Peyer's patch (tissue), 4 donors: Measurements from ENCODE around the gene MGAT3.

ENCODE experiments used
- POLR2A ChIP-seq, 2 donors: fragments of 450-650 bp; IDR thresholded peaks; one replicate each; pipeline ENCODE4 v1.5.1; 2017; ENCODE audit warnings: antibody characterized with exemption in 2 of 2, mild to moderate bottlenecking in 2 of 2, moderate library complexity in 2 of 2
- TF ChIP-seq, protein P1 (sequence below), 6 experiments: fragments of 450-650 bp in 4 of 6; fragments of 200-600 bp in 2 of 6; sonication (generic) in 1 of 6; IDR thresholded peaks; one replicate each; pipeline ENCODE4 v1.5.1; 2017 to 2019; ENCODE audit warnings: antibody characterized with exemption in 6 of 6, mild to moderate bottlenecking in 3 of 6, moderate library complexity in 1 of 6

GRCh38 chr22:39522567-39523300 lies 65.9 kb downstream of the MGAT3 start:
- TF ChIP-seq, protein P1, sequence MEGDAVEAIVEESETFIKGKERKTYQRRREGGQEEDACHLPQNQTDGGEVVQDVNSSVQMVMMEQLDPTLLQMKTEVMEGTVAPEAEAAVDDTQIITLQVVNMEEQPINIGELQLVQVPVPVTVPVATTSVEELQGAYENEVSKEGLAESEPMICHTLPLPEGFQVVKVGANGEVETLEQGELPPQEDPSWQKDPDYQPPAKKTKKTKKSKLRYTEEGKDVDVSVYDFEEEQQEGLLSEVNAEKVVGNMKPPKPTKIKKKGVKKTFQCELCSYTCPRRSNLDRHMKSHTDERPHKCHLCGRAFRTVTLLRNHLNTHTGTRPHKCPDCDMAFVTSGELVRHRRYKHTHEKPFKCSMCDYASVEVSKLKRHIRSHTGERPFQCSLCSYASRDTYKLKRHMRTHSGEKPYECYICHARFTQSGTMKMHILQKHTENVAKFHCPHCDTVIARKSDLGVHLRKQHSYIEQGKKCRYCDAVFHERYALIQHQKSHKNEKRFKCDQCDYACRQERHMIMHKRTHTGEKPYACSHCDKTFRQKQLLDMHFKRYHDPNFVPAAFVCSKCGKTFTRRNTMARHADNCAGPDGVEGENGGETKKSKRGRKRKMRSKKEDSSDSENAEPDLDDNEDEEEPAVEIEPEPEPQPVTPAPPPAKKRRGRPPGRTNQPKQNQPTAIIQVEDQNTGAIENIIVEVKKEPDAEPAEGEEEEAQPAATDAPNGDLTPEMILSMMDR (IDR thresholded peaks at IDR 0.05) = no peak
- TF ChIP-seq POLR2A (IDR thresholded peaks at IDR 0.05) = peak in 1 of 2 donors; percentile 20
